ENCODE data around the gene MYNN.

Gene MYNN

GRCh38 chr3:169780742-169781141, 7.5 kb downstream of the MYNN start:
- no peak for DNase-seq

GRCh38 chr3:169781209-169781855, 8.1 kb downstream of the MYNN start:
- DNase-seq: no peak

GRCh38 chr3:169787120-169787519, 13.9 kb downstream of the MYNN start:
- DNase-seq: no peak

GRCh38 chr3:169787791-169788190, 14.6 kb downstream of the MYNN start:
- no peak for DNase-seq

GRCh38 chr3:169790219-169790618, 17.0 kb downstream of the MYNN start:
- peak; percentile 30 for DNase-seq

GRCh38 chr3:169790687-169791429, 17.7 kb downstream of the MYNN start:
- DNase-seq: no peak

GRCh38 chr3:169792359-169792758, 19.2 kb downstream of the MYNN start:
- DNase-seq: no peak

GRCh38 chr3:169804681-169805080, 31.5 kb downstream of the MYNN start:
- no peak for DNase-seq

GRCh38 chr3:169809230-169809795, 36.1 kb downstream of the MYNN start:
- no peak for DNase-seq

GRCh38 chr3:169811631-169812331, 38.6 kb downstream of the MYNN start:
- DNase-seq: peak; percentile 88

- DNase-seq: peak; percentile 99
These were observed 39.4 kb downstream of the MYNN start, which contains the start of the genes LRRC34 and LRRIQ4 for GRCh38 chr3:169812332-169813235. LRRC34 (minus strand) TSS chr3:169812904; CDS start chr3:169812548, 356 bp downstream. LRRIQ4 (plus strand) TSS chr3:169812870; CDS start chr3:169821922, 9,052 bp downstream.

- no peak for DNase-seq
These were observed 40.1 kb downstream of the MYNN start for GRCh38 chr3:169813278-169813677.

- peak; percentile 95 for DNase-seq
These were observed 40.7 kb downstream of the MYNN start for GRCh38 chr3:169813757-169814517.

GRCh38 chr3:169815590-169816150, 42.5 kb downstream of the MYNN start:
- no peak for DNase-seq

GRCh38 chr3:169818316-169818715, 45.1 kb downstream of the MYNN start:
- no peak for DNase-seq

- peak; percentile 52 for DNase-seq
These were observed 48.9 kb downstream of the MYNN start for GRCh38 chr3:169822091-169822490.

GRCh38 chr3:169822540-169822939, 49.3 kb downstream of the MYNN start:
- peak; percentile 84 for DNase-seq

GRCh38 chr3:169822983-169823382, 49.8 kb downstream of the MYNN start:
- DNase-seq: peak; percentile 65

- DNase-seq: no peak
These were observed 52.1 kb downstream of the MYNN start for GRCh38 chr3:169825316-169825715.

- no peak for DNase-seq
These were observed 54.5 kb downstream of the MYNN start for GRCh38 chr3:169827712-169828111.

GRCh38 chr3:169835533-169835932, 62.3 kb downstream of the MYNN start:
- DNase-seq: peak; percentile 22
